Glomerular endothelial cell (primary cell): ENCODE data around the gene TANC1. TPM values are rescaled to one million over a fixed set of nuclear protein-coding genes. Genes with fewer than 3 reads are reported as not detected.

ENCODE experiments used
- DNase-seq: peaks from one replicate; pipeline ENCODE4 v3.0.0-alpha.2; 2011; ENCODE audit warnings: low read depth, low spot score; ENCODE audit errors: extremely low read depth
- total RNA-seq: library from RNA; depleted of rRNA; stranded (reverse); fragments of >200 nt; gene quantifications from 2 replicates; pipeline ENCODE4 v1.2.3, GENCODE V29; 2015

Gene TANC1
- total RNA-seq, 1 donor from 2014 or later = 103 TPM

GRCh38 chr2:159211447-159212396 is 243.3 kb downstream of the TANC1 start:
- no peak for DNase-seq

- no peak for DNase-seq
These were observed 244.9 kb downstream of the TANC1 start for GRCh38 chr2:159213296-159213695.

- DNase-seq = no peak
These were observed 246.0 kb downstream of the TANC1 start for GRCh38 chr2:159214325-159214865.

GRCh38 chr2:159215116-159215515 is 246.7 kb downstream of the TANC1 start:
- DNase-seq = no peak

- DNase-seq = no peak
These were observed 249.2 kb downstream of the TANC1 start for GRCh38 chr2:159217676-159218075.

- DNase-seq = no peak
These were observed 249.9 kb downstream of the TANC1 start for GRCh38 chr2:159218389-159218788.

GRCh38 chr2:159219394-159219998 is 251.1 kb downstream of the TANC1 start:
- no peak for DNase-seq

GRCh38 chr2:159224061-159224813 is 255.8 kb downstream of the TANC1 start:
- no peak for DNase-seq

GRCh38 chr2:159225025-159226016 is 256.9 kb downstream of the TANC1 start:
- no peak for DNase-seq

GRCh38 chr2:159226059-159226461 is 257.6 kb downstream of the TANC1 start:
- DNase-seq = no peak

GRCh38 chr2:159226608-159227385 is 258.4 kb downstream of the TANC1 start:
- DNase-seq = no peak

- no peak for DNase-seq
These were observed 259.0 kb downstream of the TANC1 start for GRCh38 chr2:159227467-159227866.

GRCh38 chr2:159228081-159228581 is 259.7 kb downstream of the TANC1 start:
- DNase-seq = no peak

GRCh38 chr2:159229476-159230144 is 261.2 kb downstream of the TANC1 start:
- no peak for DNase-seq

- DNase-seq = no peak
These were observed 261.9 kb downstream of the TANC1 start for GRCh38 chr2:159230145-159230877.

- no peak for DNase-seq
These were observed 264.2 kb downstream of the TANC1 start for GRCh38 chr2:159232456-159233170.

GRCh38 chr2:159234868-159235267 is 266.4 kb downstream of the TANC1 start:
- no peak for DNase-seq
